NCI-H526 treated with DMSO at 0.1 percent for 48 hours (cell line): ENCODE data around the gene DCHS2.
A peak's percentile ranks its signal among the peaks of the same experiment; 100 is the strongest.

Experiments
- DNase-seq: peaks from one replicate; lab custom pipeline; 2025; lab: John Stamatoyannopoulos, UW

DCHS2 gene

GRCh38 chr4:154490583-154491340, 837 bp downstream of the DCHS2 start:
- DNase-seq = no peak

- DNase-seq = no peak
Observed at GRCh38 chr4:154490234-154490582, 1.4 kb downstream of the DCHS2 start.

GRCh38 chr4:154489558-154490233, 1.9 kb downstream of the DCHS2 start:
- no peak for DNase-seq

GRCh38 chr4:154487145-154487544, 4.5 kb downstream of the DCHS2 start:
- DNase-seq = no peak

GRCh38 chr4:154485127-154485773, 6.3 kb downstream of the DCHS2 start:
- DNase-seq = no peak

- no peak for DNase-seq
Observed at GRCh38 chr4:154478547-154478946, 13.1 kb downstream of the DCHS2 start.

GRCh38 chr4:154478128-154478527, 13.5 kb downstream of the DCHS2 start:
- DNase-seq = no peak

- no peak for DNase-seq
Observed at GRCh38 chr4:154476232-154476631, 15.4 kb downstream of the DCHS2 start.

GRCh38 chr4:154475820-154476219, 15.8 kb downstream of the DCHS2 start:
- no peak for DNase-seq

GRCh38 chr4:154473497-154473896, 18.1 kb downstream of the DCHS2 start:
- no peak for DNase-seq

GRCh38 chr4:154472858-154473257, 18.7 kb downstream of the DCHS2 start:
- no peak for DNase-seq

- peak; percentile 57 for DNase-seq
Observed at GRCh38 chr4:154471526-154472331, 19.9 kb downstream of the DCHS2 start.

GRCh38 chr4:154471032-154471431, 20.6 kb downstream of the DCHS2 start:
- DNase-seq = no peak

- no peak for DNase-seq
Observed at GRCh38 chr4:154467886-154468285, 23.7 kb downstream of the DCHS2 start.

GRCh38 chr4:154466336-154466735, 25.3 kb downstream of the DCHS2 start:
- no peak for DNase-seq

GRCh38 chr4:154465085-154465484, 26.5 kb downstream of the DCHS2 start:
- DNase-seq = no peak

- no peak for DNase-seq
Observed at GRCh38 chr4:154464654-154465053, 26.9 kb downstream of the DCHS2 start.

GRCh38 chr4:154462081-154462810, 29.4 kb downstream of the DCHS2 start:
- no peak for DNase-seq

- DNase-seq = peak; percentile 91
Observed at GRCh38 chr4:154457471-154457870, 34.1 kb downstream of the DCHS2 start.

- no peak for DNase-seq
Observed at GRCh38 chr4:154456889-154457288, 34.7 kb downstream of the DCHS2 start.

GRCh38 chr4:154456240-154456639, 35.4 kb downstream of the DCHS2 start:
- no peak for DNase-seq

GRCh38 chr4:154455111-154455510, 36.5 kb downstream of the DCHS2 start:
- no peak for DNase-seq
